ENCODE measurements around the gene TFCP2L1.
"Not testable (repeated sequence)": the region's sequence is repeated elsewhere in the genome, so short reads cannot be mapped to it uniquely, and the experiment has no call there.

The TFCP2L1 gene

DNA sequence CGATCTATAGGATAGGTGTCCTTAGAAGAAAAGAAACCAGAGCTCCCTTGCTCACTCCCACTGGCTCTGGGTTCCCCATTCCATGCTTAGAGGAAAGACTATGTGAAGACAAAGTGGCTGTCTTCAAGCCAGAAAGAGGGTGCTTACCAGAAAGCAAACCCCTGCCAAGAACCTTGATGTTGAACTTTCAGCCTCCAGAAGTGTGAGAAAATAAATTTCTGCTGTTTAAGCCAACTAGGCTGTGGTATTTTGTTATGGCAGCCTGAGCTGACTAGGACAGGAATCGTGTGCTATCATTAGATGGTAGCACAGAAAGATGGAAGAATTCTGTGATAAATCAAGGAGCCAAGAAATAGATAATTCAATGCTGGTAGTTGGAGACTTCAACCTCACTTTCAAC lies 19.9 kb upstream of the TFCP2L1 start:
- Mint-ChIP-seq H3K27me3 (peaks cover 37% of the 10 kb centered on the region), H3K4me1 (ENCODE audit: low read depth) (no peaks in the 10 kb centered on the region), H3K9me3 (ENCODE audit: low read depth) (peaks cover 5% of the 10 kb centered on the region), H3K36me3 (no peaks in the 10 kb centered on the region), H3K4me3 (no peak overlapping the region), H3K27ac (no peak overlapping the region)

- H3K27me3 Mint-ChIP-seq, result peaks cover 33% of the 10 kb centered on the region
- peaks cover 4% of the 10 kb centered on the region for H3K9me3 Mint-ChIP-seq (ENCODE audit: low read depth)
- H3K36me3 Mint-ChIP-seq, result no peaks in the 10 kb centered on the region
- no peak overlapping the region for H3K4me3 Mint-ChIP-seq
- H3K4me1 Mint-ChIP-seq (ENCODE audit: low read depth), result no peaks in the 10 kb centered on the region
- no peak overlapping the region for H3K27ac Mint-ChIP-seq
Measured at GRCh38 chr2:121303531-121304263, 18.7 kb upstream of the TFCP2L1 start.

- H3K9me3 Mint-ChIP-seq (ENCODE audit: low read depth); H3K36me3 Mint-ChIP-seq; H3K4me1 Mint-ChIP-seq (ENCODE audit: low read depth); H3K27ac Mint-ChIP-seq; H3K4me3 Mint-ChIP-seq: not testable (repeated sequence)
- peaks cover 20% of the 10 kb centered on the region for H3K27me3 Mint-ChIP-seq
Measured at GRCh38 chr2:121301190-121301589, 16.2 kb upstream of the TFCP2L1 start.

DNA sequence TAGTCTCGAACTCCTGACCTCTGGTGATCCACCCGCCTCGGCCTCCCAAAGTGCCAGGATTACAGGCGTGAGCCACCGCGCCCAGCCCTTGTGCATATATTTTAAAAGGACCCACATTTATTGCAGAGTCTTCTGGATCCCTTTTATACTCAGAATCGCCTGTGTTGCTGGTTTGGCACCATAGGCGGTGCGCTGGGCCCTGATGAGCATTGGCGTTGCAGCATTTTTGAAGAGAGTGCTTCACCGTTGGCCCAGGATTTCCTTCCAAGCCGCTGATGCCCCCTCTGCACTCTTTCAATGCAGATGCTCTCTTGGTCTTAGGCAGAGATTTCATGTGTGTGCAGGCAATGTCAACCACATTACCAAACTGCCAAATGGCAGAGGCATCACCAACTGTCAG lies 13.5 kb upstream of the TFCP2L1 start:
- Mint-ChIP-seq H3K36me3 (no peaks in the 10 kb centered on the region), H3K27me3 (peaks cover 11% of the 10 kb centered on the region), H3K4me1 (ENCODE audit: low read depth) (no peaks in the 10 kb centered on the region), H3K27ac (no peak overlapping the region), H3K4me3 (no peak overlapping the region), H3K9me3 (ENCODE audit: low read depth) (no peaks in the 10 kb centered on the region)

GRCh38 chr2:121297866-121298265 lies 12.9 kb upstream of the TFCP2L1 start:
- H3K36me3 Mint-ChIP-seq; H3K4me1 Mint-ChIP-seq (ENCODE audit: low read depth); H3K4me3 Mint-ChIP-seq; H3K27ac Mint-ChIP-seq; H3K9me3 Mint-ChIP-seq (ENCODE audit: low read depth): not testable (repeated sequence)
- peaks cover 11% of the 10 kb centered on the region for H3K27me3 Mint-ChIP-seq

GRCh38 chr2:121297217-121297830 lies 12.3 kb upstream of the TFCP2L1 start:
- Mint-ChIP-seq H3K36me3 (no peaks in the 10 kb centered on the region), H3K4me3 (no peak overlapping the region), H3K4me1 (ENCODE audit: low read depth) (no peaks in the 10 kb centered on the region), H3K27me3 (peaks cover 9% of the 10 kb centered on the region), H3K9me3 (ENCODE audit: low read depth) (no peaks in the 10 kb centered on the region), H3K27ac (no peak overlapping the region)

GRCh38 chr2:121295911-121296650 lies 11.1 kb upstream of the TFCP2L1 start:
- H3K4me1 Mint-ChIP-seq (ENCODE audit: low read depth), result no peaks in the 10 kb centered on the region
- H3K36me3 Mint-ChIP-seq, result no peaks in the 10 kb centered on the region
- H3K27ac Mint-ChIP-seq, result no peak overlapping the region
- H3K27me3 Mint-ChIP-seq, result peaks cover 4% of the 10 kb centered on the region
- no peaks in the 10 kb centered on the region for H3K9me3 Mint-ChIP-seq (ENCODE audit: low read depth)
- no peak overlapping the region for H3K4me3 Mint-ChIP-seq

GRCh38 chr2:121294881-121295840 lies 10.2 kb upstream of the TFCP2L1 start:
- Mint-ChIP-seq H3K4me3 (no peak overlapping the region), H3K27me3 (no peaks in the 10 kb centered on the region), H3K9me3 (ENCODE audit: low read depth) (no peaks in the 10 kb centered on the region), H3K4me1 (ENCODE audit: low read depth) (no peaks in the 10 kb centered on the region), H3K27ac (no peak overlapping the region), H3K36me3 (no peaks in the 10 kb centered on the region)

- Mint-ChIP-seq H3K9me3 (ENCODE audit: low read depth) (no peaks in the 10 kb centered on the region), H3K4me1 (ENCODE audit: low read depth) (no peaks in the 10 kb centered on the region), H3K36me3 (no peaks in the 10 kb centered on the region), H3K27ac (no peak overlapping the region), H3K4me3 (no peak overlapping the region), H3K27me3 (no peaks in the 10 kb centered on the region)
Measured at GRCh38 chr2:121293450-121294325, 8.7 kb upstream of the TFCP2L1 start.

GRCh38 chr2:121291251-121291580 lies 6.2 kb upstream of the TFCP2L1 start:
- Mint-ChIP-seq H3K4me3 (no peak overlapping the region), H3K27ac (no peak overlapping the region), H3K27me3 (peaks cover under 1% of the 10 kb centered on the region), H3K9me3 (ENCODE audit: low read depth) (no peaks in the 10 kb centered on the region), H3K4me1 (ENCODE audit: low read depth) (no peaks in the 10 kb centered on the region), H3K36me3 (no peaks in the 10 kb centered on the region)

GRCh38 chr2:121289271-121289670 lies 4.3 kb upstream of the TFCP2L1 start:
- no peaks in the 10 kb centered on the region for H3K9me3 Mint-ChIP-seq (ENCODE audit: low read depth)
- peaks cover 5% of the 10 kb centered on the region for H3K27me3 Mint-ChIP-seq
- H3K4me3 Mint-ChIP-seq, result no peak overlapping the region
- H3K36me3 Mint-ChIP-seq, result no peaks in the 10 kb centered on the region
- no peak overlapping the region for H3K27ac Mint-ChIP-seq
- H3K4me1 Mint-ChIP-seq (ENCODE audit: low read depth), result peaks cover 3% of the 10 kb centered on the region

GRCh38 chr2:121288454-121289231 lies 3.6 kb upstream of the TFCP2L1 start:
- no peak overlapping the region for H3K4me3 Mint-ChIP-seq
- peaks cover 8% of the 10 kb centered on the region for H3K4me1 Mint-ChIP-seq (ENCODE audit: low read depth)
- no peaks in the 10 kb centered on the region for H3K36me3 Mint-ChIP-seq
- no peaks in the 10 kb centered on the region for H3K9me3 Mint-ChIP-seq (ENCODE audit: low read depth)
- peaks cover 11% of the 10 kb centered on the region for H3K27me3 Mint-ChIP-seq
- H3K27ac Mint-ChIP-seq, result no peak overlapping the region

DNA sequence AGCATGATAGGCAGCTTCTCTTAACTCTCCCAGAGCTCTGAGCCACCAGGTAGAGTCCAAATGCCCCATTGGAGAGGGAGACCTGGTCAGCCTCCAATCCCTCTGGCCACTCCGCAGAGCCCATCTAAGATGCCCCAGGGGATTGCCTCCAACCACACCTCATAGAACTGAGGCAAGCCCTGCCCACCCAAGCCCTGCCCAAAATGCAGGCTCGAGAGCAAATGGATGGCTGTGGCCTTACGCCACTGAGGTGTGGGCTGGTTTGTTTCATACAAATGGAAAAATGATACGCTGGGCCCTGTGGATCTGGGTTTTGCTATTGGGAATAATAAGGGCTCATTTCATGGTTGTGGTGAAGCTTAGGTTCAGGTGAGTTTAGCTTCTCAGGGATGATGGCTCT lies 3.0 kb upstream of the TFCP2L1 start:
- H3K9me3 Mint-ChIP-seq (ENCODE audit: low read depth), result no peaks in the 10 kb centered on the region
- no peak overlapping the region for H3K27ac Mint-ChIP-seq
- no peaks in the 10 kb centered on the region for H3K36me3 Mint-ChIP-seq
- no peak overlapping the region for H3K4me3 Mint-ChIP-seq
- peaks cover 8% of the 10 kb centered on the region for H3K4me1 Mint-ChIP-seq (ENCODE audit: low read depth)
- H3K27me3 Mint-ChIP-seq, result peaks cover 14% of the 10 kb centered on the region
